NCI-H82 treated with DMSO at 0.1 percent for 48 hours (cell line): ENCODE measurements around the gene CELSR1.
A peak's percentile ranks its signal among the peaks of the same experiment; 100 is the strongest.
"Not testable (repeated sequence)": the region's sequence is repeated elsewhere in the genome, so short reads cannot be mapped to it uniquely, and the experiment has no call there.

Source experiments
- DNase-seq: peaks from one replicate; lab custom pipeline; 2025; ENCODE audit not compliant: unreplicated experiment; lab: John Stamatoyannopoulos, UW

The CELSR1 gene

DNA sequence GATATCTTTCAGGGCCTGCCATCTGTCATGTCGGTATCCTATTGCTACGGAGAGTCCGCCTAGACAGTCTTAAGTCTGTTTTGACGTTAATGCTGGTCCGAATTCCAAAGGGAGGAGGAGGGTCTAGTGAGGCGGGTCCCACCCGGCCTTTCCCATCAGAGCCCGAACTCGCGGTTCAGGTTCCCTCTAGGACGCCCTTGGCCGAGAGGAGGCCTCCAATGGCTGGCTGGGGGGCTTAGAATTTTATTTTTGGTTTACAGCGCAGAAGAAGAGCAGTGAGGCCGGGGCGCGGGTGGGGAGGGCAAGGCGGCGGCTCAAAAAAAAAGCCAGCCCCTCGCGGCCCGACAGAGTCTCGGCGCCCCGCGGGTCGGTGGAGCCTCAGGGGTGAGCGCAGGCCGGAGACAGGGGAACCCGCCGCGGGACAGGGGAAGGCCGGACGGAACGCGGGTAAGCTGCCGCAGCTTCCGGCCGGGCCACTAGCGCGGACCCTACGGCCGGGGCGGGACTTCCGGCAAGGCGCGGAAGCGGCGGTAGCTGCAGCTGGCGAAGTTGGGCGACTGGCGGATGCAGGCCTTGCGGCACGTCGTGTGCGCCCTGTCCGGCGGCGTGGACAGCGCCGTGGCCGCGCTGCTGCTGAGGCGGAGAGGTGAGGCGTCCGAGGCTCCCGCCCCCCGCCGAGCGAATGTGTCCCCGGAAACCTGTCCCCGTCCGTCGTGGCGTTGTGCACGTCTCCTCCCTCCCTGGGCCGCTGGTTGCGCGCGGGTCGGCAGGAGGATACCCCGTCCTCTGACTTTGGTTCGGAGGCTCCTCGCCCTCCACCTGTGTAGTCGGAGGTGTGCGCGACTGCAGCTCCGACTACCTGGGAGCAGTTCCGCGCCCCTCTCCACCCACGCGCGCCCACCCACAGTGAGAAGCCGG is 202.0 kb downstream of the CELSR1 start, which contains the start of gene TRMU:
TRMU (plus strand) TSS at position 514 of the 918 bp plus-strand sequence; CDS start at position 565, 51 bp downstream.
- DNase-seq = peak; percentile 14

DNA sequence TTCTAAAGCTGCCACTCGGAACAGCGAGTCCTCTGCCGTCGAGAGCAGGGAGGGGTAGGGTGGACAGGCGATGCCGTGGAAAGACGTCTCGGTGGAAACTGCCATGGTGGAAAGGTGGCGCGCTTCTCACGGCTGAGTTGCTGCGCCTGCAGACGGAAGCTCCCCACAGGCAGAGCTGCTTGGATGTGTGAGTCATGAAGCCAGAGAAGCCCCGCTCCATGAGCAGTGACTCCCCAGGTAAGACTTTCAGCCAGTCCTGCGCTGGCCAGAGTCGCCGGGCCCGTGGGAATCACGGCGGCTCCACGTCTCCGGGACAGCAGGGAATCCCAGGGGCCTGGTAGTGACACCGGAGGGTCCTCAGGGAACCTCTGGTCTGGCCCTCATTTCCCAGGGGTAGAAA is 205.9 kb downstream of the CELSR1 start:
- DNase-seq = no peak

GRCh38 chr22:46330426-46330825 is 207.0 kb downstream of the CELSR1 start:
- no peak for DNase-seq

DNA sequence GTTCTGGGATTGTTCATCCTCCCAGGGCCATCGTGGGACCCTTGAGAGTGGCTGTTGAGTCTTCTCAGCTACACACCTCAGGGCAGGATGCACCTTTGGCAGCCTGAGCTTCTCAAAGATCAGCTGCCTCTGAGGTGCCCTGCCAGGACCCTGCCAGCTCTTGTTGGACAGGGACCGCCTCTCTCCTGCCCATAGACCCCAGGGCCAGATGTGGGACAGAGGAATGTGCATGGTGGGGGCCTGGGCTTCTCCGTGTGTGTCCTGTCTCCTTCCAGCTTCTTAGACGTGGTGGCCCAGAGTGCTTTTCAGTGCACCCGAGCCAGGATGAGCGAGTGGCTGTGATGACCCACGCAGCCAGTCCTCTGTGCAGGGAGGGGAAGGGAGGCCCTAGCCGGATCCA is 207.8 kb downstream of the CELSR1 start:
- DNase-seq = no peak

- DNase-seq = no peak
Observed at GRCh38 chr22:46328797-46329196, 208.6 kb downstream of the CELSR1 start.

DNA sequence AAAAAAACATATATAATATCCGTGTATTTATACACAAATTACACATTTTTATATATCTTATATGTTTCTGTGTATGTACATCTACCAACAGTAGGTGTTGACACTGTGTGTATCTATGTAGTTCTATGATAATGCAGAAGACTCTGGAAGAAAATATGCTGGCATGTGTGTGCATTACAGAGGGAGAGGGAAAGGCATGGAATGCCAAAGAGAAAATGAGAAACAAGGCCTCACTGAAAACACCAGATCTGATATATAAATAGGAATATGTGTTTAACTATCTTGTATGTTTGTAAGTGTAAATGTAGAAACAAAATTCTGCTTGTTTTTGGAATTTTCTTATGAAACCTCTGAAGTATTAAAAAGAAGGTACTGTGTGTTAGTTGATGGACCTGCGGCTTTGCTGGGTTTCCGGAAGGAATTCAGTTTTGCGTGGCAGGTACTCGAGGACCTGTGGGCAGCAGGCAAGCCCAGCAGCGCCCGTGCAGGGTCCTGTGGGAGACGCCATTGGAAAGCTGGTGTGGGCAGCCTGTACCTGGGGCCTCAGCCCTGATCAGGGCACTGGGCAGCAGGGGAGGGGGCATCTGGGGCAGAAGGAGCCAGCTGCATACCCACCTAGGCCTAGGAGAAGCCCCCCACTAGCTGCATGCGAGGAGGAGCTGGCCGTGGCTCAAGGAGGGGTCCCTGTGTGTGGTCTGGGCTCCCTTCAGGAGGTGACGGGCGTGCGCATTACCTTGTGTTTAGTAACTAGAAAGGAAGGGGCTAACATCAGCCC is 209.5 kb downstream of the CELSR1 start:
- no peak for DNase-seq

GRCh38 chr22:46326066-46326680 is 211.2 kb downstream of the CELSR1 start:
- DNase-seq = no peak

GRCh38 chr22:46323162-46323561 is 214.3 kb downstream of the CELSR1 start:
- no peak for DNase-seq

- no peak for DNase-seq
Observed at GRCh38 chr22:46322711-46323110, 214.7 kb downstream of the CELSR1 start.

GRCh38 chr22:46320716-46321386 is 216.6 kb downstream of the CELSR1 start:
- DNase-seq = no peak

- no peak for DNase-seq
Observed at GRCh38 chr22:46320166-46320710, 217.2 kb downstream of the CELSR1 start.

- DNase-seq = no peak
Observed at GRCh38 chr22:46319319-46319718, 218.1 kb downstream of the CELSR1 start.

GRCh38 chr22:46318576-46318975 is 218.8 kb downstream of the CELSR1 start:
- DNase-seq = no peak

DNA sequence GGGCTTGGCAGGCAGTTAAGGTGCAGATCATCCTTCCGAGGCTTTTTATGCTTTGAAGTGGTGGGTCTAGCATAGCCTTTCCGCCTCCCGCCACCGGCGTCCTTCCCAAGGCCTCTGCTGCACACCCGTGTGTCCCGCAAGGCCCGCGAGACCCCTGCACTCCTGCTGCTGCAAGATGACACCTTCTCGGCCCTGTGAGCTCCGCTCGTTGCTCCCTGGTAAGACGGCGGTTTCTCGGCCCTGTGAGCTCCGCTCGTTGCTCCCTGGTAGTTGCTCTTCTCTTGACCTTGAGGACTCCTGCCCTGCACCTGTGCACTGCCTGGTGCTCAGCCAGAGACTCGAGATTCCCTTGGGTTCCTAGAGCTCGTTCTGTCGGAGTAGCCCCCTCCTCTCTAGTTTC is 219.8 kb downstream of the CELSR1 start:
- DNase-seq = no peak

GRCh38 chr22:46315976-46316375 is 221.4 kb downstream of the CELSR1 start:
- no peak for DNase-seq

DNA sequence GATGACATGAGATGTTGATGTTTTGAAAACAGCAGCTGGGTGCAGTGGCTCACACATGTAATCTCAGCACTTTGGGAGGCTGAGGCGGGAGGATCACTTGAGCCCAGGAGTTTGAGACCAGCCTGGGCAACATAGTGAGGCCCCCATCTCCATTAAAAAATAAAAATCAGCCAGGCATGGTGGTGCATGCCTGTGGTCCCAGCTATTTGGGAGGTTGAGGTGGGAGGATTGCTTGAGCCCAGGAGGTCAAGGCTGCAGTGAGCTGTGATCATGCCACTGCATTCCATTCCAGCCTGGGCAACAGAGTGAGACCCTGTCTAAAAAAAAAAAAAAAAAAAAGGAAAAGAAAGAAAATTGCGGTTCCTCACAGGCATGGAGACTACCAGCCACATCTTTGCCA is 224.6 kb downstream of the CELSR1 start:
- DNase-seq = not testable (repeated sequence)

- no peak for DNase-seq
Observed at GRCh38 chr22:46312056-46312455, 225.4 kb downstream of the CELSR1 start.
